H1 (cell line): ENCODE measurements around the gene ARL6IP4.
A peak's percentile ranks its signal among the peaks of the same experiment; 100 is the strongest.

ENCODE experiments used
- POLR2A ChIP-seq, 2 experiments: IDR thresholded peaks; 1 replicate in 1 of 2; 2 replicates in 1 of 2; pipeline ENCODE4 v1.6.1; 2011; ENCODE audit warnings: low read depth in 2 of 2, low read length in 2 of 2, mild to moderate bottlenecking in 2 of 2; ENCODE audit errors: control extremely low read depth in 1 of 2
- RXRA ChIP-seq: IDR thresholded peaks from 2 replicates; pipeline ENCODE4 v1.6.1; 2011; ENCODE audit warnings: low read depth, mild to moderate bottlenecking, low read length, moderate library complexity; ENCODE audit not compliant: insufficient read depth
- SRF ChIP-seq: IDR thresholded peaks from 2 replicates; pipeline ENCODE4 v1.6.1; 2011; ENCODE audit warnings: mild to moderate bottlenecking, low read depth, low read length, moderate library complexity
- TF ChIP-seq, protein P1 (sequence below), 3 experiments: IDR thresholded peaks; 1 replicate in 2 of 3; 2 replicates in 1 of 3; pipeline versions ENCODE4 v1.5.1 to v1.6.1; 2011; ENCODE audit warnings: low read length in 3 of 3, mild to moderate bottlenecking in 3 of 3, inconsistent platforms in 2 of 3, low read depth in 1 of 3, moderate library complexity in 1 of 3; ENCODE audit not compliant: insufficient read depth in 1 of 3; ENCODE audit errors: control extremely low read depth in 1 of 3

DNA sequence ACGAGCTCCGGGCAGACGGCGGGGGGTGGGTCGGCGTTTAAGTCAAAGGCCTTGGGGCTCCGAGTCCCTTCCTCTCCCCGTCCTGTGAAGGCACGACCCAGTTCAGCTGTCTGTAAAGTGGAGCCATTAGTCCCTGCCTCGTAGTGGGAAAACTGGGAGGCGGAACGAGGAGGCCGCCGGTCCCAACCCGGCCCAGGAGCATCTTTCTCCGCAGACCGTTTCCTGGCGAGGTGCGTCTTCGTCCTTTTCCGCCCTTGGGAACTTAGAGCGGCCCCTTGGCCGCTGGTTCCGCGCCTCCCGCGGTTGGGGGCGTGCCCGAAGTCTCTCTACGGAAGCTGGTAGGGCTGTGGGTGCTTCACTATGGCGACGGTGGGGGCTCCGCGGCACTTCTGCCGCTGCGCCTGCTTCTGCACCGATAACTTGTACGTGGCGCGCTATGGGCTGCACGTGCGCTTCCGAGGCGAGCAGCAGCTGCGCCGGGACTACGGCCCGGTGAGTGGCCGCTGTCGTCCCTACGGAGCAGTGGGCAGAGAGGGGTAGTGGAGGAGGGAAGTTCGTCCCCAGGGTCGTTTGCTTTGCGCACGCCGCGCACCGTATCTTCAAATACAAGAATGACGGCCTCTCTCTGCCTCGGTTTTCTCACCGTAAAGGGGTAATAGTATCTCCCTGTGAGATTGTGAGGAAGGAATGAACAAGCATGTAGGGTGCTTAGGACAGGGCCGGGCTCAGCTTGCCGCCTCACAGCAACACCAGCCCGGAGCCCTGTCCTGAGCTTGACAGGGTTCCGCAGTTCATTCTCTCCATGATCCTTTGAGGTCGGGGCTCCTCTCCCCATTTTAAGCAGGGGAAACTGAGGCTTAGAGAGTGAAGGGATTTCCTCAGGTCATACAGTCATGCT, 5.3 kb upstream of the ARL6IP4 start, which contains the start of gene OGFOD2:
- TF ChIP-seq POLR2A (IDR thresholded peaks at IDR 0.05; ENCODE audit: control extremely low read depth in 1 of 2, low read depth in 2 of 2, low read length in 2 of 2) = peak in 1 of 2 experiments; percentile 40; a peak in 2 of 3 replicates
- no peak for TF ChIP-seq RXRA
- TF ChIP-seq, protein P1, sequence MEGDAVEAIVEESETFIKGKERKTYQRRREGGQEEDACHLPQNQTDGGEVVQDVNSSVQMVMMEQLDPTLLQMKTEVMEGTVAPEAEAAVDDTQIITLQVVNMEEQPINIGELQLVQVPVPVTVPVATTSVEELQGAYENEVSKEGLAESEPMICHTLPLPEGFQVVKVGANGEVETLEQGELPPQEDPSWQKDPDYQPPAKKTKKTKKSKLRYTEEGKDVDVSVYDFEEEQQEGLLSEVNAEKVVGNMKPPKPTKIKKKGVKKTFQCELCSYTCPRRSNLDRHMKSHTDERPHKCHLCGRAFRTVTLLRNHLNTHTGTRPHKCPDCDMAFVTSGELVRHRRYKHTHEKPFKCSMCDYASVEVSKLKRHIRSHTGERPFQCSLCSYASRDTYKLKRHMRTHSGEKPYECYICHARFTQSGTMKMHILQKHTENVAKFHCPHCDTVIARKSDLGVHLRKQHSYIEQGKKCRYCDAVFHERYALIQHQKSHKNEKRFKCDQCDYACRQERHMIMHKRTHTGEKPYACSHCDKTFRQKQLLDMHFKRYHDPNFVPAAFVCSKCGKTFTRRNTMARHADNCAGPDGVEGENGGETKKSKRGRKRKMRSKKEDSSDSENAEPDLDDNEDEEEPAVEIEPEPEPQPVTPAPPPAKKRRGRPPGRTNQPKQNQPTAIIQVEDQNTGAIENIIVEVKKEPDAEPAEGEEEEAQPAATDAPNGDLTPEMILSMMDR (IDR thresholded peaks at IDR 0.05; ENCODE audit: control extremely low read depth in 1 of 3, insufficient read depth in 1 of 3, low read depth in 1 of 3, low read length in 3 of 3) = no peak
- no peak for TF ChIP-seq SRF
